ENCODE data around the gene OXER1. TPM values are rescaled to one million over a fixed set of nuclear protein-coding genes. Genes with fewer than 3 reads are reported as not detected.

OXER1 gene
- total RNA-seq, 1 donor from 2014 or later = 1.9 TPM

- POLR2A ChIA-PET = interaction anchor here (0.6 to 6.1 kb wide), 3 partner anchors 15 to 331 kb away, joined by 8 to 146 read pairs (median 11); no protein-coding TSS in a partner anchor
- ATAC-seq (ENCODE audit: low read depth) = no peak
- no peaks in the 10 kb centered on the region for H3K27me3 Mint-ChIP-seq
- peaks cover 47% of the 10 kb centered on the region for H3K4me1 Mint-ChIP-seq
- DNase-seq = no peak
- H3K4me3 Mint-ChIP-seq = no peak overlapping the region
- H3K9me3 Mint-ChIP-seq = no peaks in the 10 kb centered on the region
- H3K36me3 Mint-ChIP-seq (ENCODE audit: low read depth) = peaks cover 2% of the 10 kb centered on the region
- no peak for TF ChIP-seq CTCF (IDR thresholded peaks at IDR 0.05)
- CTCF ChIA-PET = interaction anchor here (0.8 to 1.4 kb wide), 2 partner anchors 15 to 815 kb away, joined by 3 to 5 read pairs; no protein-coding TSS in a partner anchor
- intact Hi-C loops (cut with micrococcal nuclease) = loop anchor here (10.0 kb wide), 1 partner anchor 230 kb away; the partner anchor contains the start of gene MTA3
- peak overlapping the region; percentile 72 for H3K27ac Mint-ChIP-seq
Observed at GRCh38 chr2:42795275-42795674, 31.3 kb upstream of the OXER1 start.

- no peak for DNase-seq
- Mint-ChIP-seq H3K27ac (peak overlapping the region; percentile 41), H3K4me3 (no peak overlapping the region), H3K4me1 (peaks cover 47% of the 10 kb centered on the region), H3K9me3 (no peaks in the 10 kb centered on the region), H3K36me3 (ENCODE audit: low read depth) (peaks cover 2% of the 10 kb centered on the region), H3K27me3 (no peaks in the 10 kb centered on the region)
- no peak for ATAC-seq (ENCODE audit: low read depth)
- TF ChIP-seq CTCF (IDR thresholded peaks at IDR 0.05) = no peak
- intact Hi-C loops (cut with micrococcal nuclease) = loop anchor here (10.0 kb wide), 1 partner anchor 230 kb away; the partner anchor contains the start of gene MTA3
- CTCF ChIA-PET = interaction anchor here (1.4 kb wide), 1 partner anchor 16 kb away, joined by 5 read pairs; no protein-coding TSS in a partner anchor
- POLR2A ChIA-PET = interaction anchor here (0.6 to 6.1 kb wide), 4 partner anchors 16 to 331 kb away, joined by 3 to 146 read pairs (median 10); no protein-coding TSS in a partner anchor
Observed at GRCh38 chr2:42794271-42795046, 30.5 kb upstream of the OXER1 start.

- Mint-ChIP-seq H3K27me3 (no peaks in the 10 kb centered on the region), H3K9me3 (no peaks in the 10 kb centered on the region), H3K27ac (peak overlapping the region; percentile 67), H3K4me3 (peak overlapping the region; percentile 92), H3K4me1 (peaks cover 47% of the 10 kb centered on the region), H3K36me3 (ENCODE audit: low read depth) (peaks cover 2% of the 10 kb centered on the region)
- ChIA-PET CTCF (interaction anchor here (1.4 kb wide), 1 partner anchor 17 kb away, joined by 5 read pairs; no protein-coding TSS in a partner anchor), POLR2A (interaction anchor here (0.9 to 6.1 kb wide), 3 partner anchors 17 to 802 kb away, joined by 3 to 146 read pairs (median 4); partner anchors contain the start of gene THADA)
- no peak for TF ChIP-seq CTCF (IDR thresholded peaks at IDR 0.05)
- intact Hi-C loops (cut with micrococcal nuclease) = loop anchor here (2.0 to 10.0 kb wide), 3 partner anchors 131 to 299 kb away; partner anchors contain the start of gene MTA3
- ATAC-seq (ENCODE audit: low read depth) (peak; percentile 3), DNase-seq (no peak)
Observed at GRCh38 chr2:42793334-42794270, 29.7 kb upstream of the OXER1 start.

GRCh38 chr2:42792583-42793333, 28.8 kb upstream of the OXER1 start, which contains the start of gene HAAO:
TSS of gene HAAO (minus strand) at chr2:42792583. CDS start at chr2:42792536, 47 bp downstream.
- H3K27ac Mint-ChIP-seq = peak within 1 kb of the TSS; percentile 93
- no peak for TF ChIP-seq CTCF (IDR thresholded peaks at IDR 0.05)
- no peaks in the 10 kb centered on the region for H3K9me3 Mint-ChIP-seq
- peaks cover 2% of the 10 kb centered on the region for H3K36me3 Mint-ChIP-seq (ENCODE audit: low read depth)
- peak; percentile 59 for DNase-seq
- H3K27me3 Mint-ChIP-seq = no peaks in the 10 kb centered on the region
- peak; percentile 59 for ATAC-seq (ENCODE audit: low read depth)
- intact Hi-C loops (cut with micrococcal nuclease) = loop anchor here (1.0 to 10.0 kb wide), 5 partner anchors 18 to 298 kb away; partner anchors contain the start of gene MTA3
- ChIA-PET CTCF (interaction anchor here (1.0 to 1.1 kb wide), 3 partner anchors 18 to 38 kb away, joined by 3 to 4 read pairs (median 3); no protein-coding TSS in a partner anchor), POLR2A (interaction anchor here (0.8 to 6.1 kb wide), 5 partner anchors 8 to 803 kb away, joined by 3 to 146 read pairs (median 4); partner anchors contain the start of gene THADA)
- peaks cover 47% of the 10 kb centered on the region for H3K4me1 Mint-ChIP-seq
- peak within 1 kb of the TSS; percentile 92 for H3K4me3 Mint-ChIP-seq
